Thyroid gland (tissue), 4 donors: ENCODE measurements around the gene ARHGEF28. TPM values are rescaled to one million over a fixed set of nuclear protein-coding genes. Genes with fewer than 3 reads are reported as not detected.

Experiments
- DNase-seq, 2 donors: peaks; one replicate each; pipeline ENCODE4 v3.0.0-alpha.2; 2019
- H3K27ac ChIP-seq, 3 donors: fragments of 200-600 bp; sonication (generic); 1 replicate in 2 of 3; 2 replicates in 1 of 3; pipeline ENCODE4 v1.5.1; 2016 to 2019; ENCODE audit warnings: mild to moderate bottlenecking in 1 of 3, moderate library complexity in 1 of 3
- H3K27me3 ChIP-seq: fragments of 200-600 bp; sonication (generic); one replicate; pipeline ENCODE4 v1.5.1; 2019
- H3K36me3 ChIP-seq, 2 donors: fragments of 200-600 bp; sonication (generic); one replicate each; pipeline ENCODE4 v1.5.1; 2016 to 2019
- H3K4me1 ChIP-seq, 2 donors: fragments of 200-600 bp; sonication (generic); one replicate each; pipeline ENCODE4 v1.5.1; 2017 to 2019
- H3K4me3 ChIP-seq, 3 donors: fragments of 200-600 bp; sonication (generic); replicated peaks in 1 of 3; 1 replicate in 2 of 3; 2 replicates in 1 of 3; pipeline ENCODE4 v1.5.1; 2016; ENCODE audit warnings: mild to moderate bottlenecking in 1 of 3
- H3K9me3 ChIP-seq: fragments of 200-600 bp; sonication (generic); one replicate; pipeline ENCODE4 v1.5.1; 2017
- CTCF ChIP-seq, 6 experiments: fragments of 200-600 bp in 3 of 6; fragments of 450-650 bp in 3 of 6; sonication (generic) in 3 of 6; IDR thresholded peaks; one replicate each; pipeline ENCODE4 v1.5.1; 2016 to 2019; ENCODE audit warnings: antibody characterized with exemption in 6 of 6, mild to moderate bottlenecking in 2 of 6, inconsistent platforms in 1 of 6, moderate library complexity in 1 of 6
- POLR2A ChIP-seq, 2 donors: fragments of 450-650 bp; IDR thresholded peaks; one replicate each; pipeline ENCODE4 v1.6.1; 2017; ENCODE audit warnings: antibody characterized with exemption in 2 of 2, mild to moderate bottlenecking in 2 of 2, moderate library complexity in 1 of 2
- WGBS, 2 donors: methylation state at CpG; one replicate each; pipeline ENCODE4 v1.1.5; 2017; 5-methylcytosine and 5-hydroxymethylcytosine counted together
- intact Hi-C: fragments of 100-400 bp; cut with DNase I; formaldehyde crosslinking; loops from one replicate; pipeline ENCODE4 v1.15.1; 2023
- total RNA-seq, 4 donors: library from RNA; depleted of rRNA; stranded (reverse); fragments of >200 nt; gene quantifications; one replicate each; pipeline ENCODE4 v1.2.3, GENCODE V29; 2016

Gene ARHGEF28
- total RNA-seq, 4 donors from 2014 or later, result 43.6 to 58.8 (median 55.3) TPM

- 92 to 95% methylated on average over 9 of the region's 9 CpGs for WGBS, 2 donors
- intact Hi-C loops, result loop anchor here (5.0 to 10.0 kb wide), 3 partner anchors 132 to 744 kb away; no protein-coding TSS in a partner anchor
- TF ChIP-seq CTCF (IDR thresholded peaks at IDR 0.05) (no peak), POLR2A (IDR thresholded peaks at IDR 0.05) (no peak)
These were observed 277.2 kb downstream of the ARHGEF28 start for GRCh38 chr5:73903169-73903568.

GRCh38 chr5:73906277-73906676, 280.3 kb downstream of the ARHGEF28 start:
- H3K4me1 ChIP-seq, result peaks cover 10 to 11% of the 10 kb centered on the region in 2 donors
- TF ChIP-seq POLR2A (IDR thresholded peaks at IDR 0.05), result no peak
- no peak for TF ChIP-seq CTCF (IDR thresholded peaks at IDR 0.05)
- no peaks in the 10 kb centered on the region for H3K27me3 ChIP-seq
- H3K36me3 ChIP-seq, result peaks cover 4 to 8% of the 10 kb centered on the region in 2 donors
- no peak for DNase-seq
- 83 to 86% methylated on average over 3 of the region's 3 CpGs for WGBS, 2 donors
- H3K27ac ChIP-seq, result no peak overlapping the region
- intact Hi-C loops, result loop anchor here (10.0 kb wide), 2 partner anchors 129 to 219 kb away; no protein-coding TSS in a partner anchor
- H3K4me3 ChIP-seq, result no peak overlapping the region
- no peaks in the 10 kb centered on the region for H3K9me3 ChIP-seq

More at GRCh38 chr5:73903169-73903568, 277.2 kb downstream of the ARHGEF28 start:
- H3K36me3 ChIP-seq, result no peaks in the 10 kb centered on the region
- no peak overlapping the region for H3K4me3 ChIP-seq
- no peaks in the 10 kb centered on the region for H3K9me3 ChIP-seq
- no peak overlapping the region for H3K27ac ChIP-seq
- no peak for DNase-seq
- H3K27me3 ChIP-seq, result no peaks in the 10 kb centered on the region
- H3K4me1 ChIP-seq, result peaks cover 1 to 3% of the 10 kb centered on the region in 2 donors

- DNase-seq, result no peak
- intact Hi-C loops, result loop anchor here (10.0 kb wide), 2 partner anchors 128 to 218 kb away; no protein-coding TSS in a partner anchor
- no peak overlapping the region for H3K27ac ChIP-seq
- H3K9me3 ChIP-seq, result no peaks in the 10 kb centered on the region
- TF ChIP-seq POLR2A (IDR thresholded peaks at IDR 0.05), result no peak
- 96% methylated on average over 3 of the region's 3 CpGs for WGBS, 2 donors
- H3K27me3 ChIP-seq, result no peaks in the 10 kb centered on the region
- peaks cover 4 to 8% of the 10 kb centered on the region in 2 donors for H3K36me3 ChIP-seq
- H3K4me1 ChIP-seq, result peaks cover 11 to 14% of the 10 kb centered on the region in 2 donors
- H3K4me3 ChIP-seq, result no peak overlapping the region
These were observed 281.2 kb downstream of the ARHGEF28 start for GRCh38 chr5:73907164-73907563.

GRCh38 chr5:73908395-73908794, 282.4 kb downstream of the ARHGEF28 start:
- TF ChIP-seq POLR2A (IDR thresholded peaks at IDR 0.05) (no peak), CTCF (IDR thresholded peaks at IDR 0.05) (no peak)

GRCh38 chr5:73908846-73909245, 282.9 kb downstream of the ARHGEF28 start:
- TF ChIP-seq POLR2A (IDR thresholded peaks at IDR 0.05) (no peak), CTCF (IDR thresholded peaks at IDR 0.05) (no peak)
- DNase-seq, result no peak
- intact Hi-C loops, result loop anchor here (10.0 kb wide), 2 partner anchors 126 to 216 kb away; no protein-coding TSS in a partner anchor
- peak overlapping the region in 2 of 3 donors; percentile 0 to 29 for H3K27ac ChIP-seq
- H3K4me3 ChIP-seq, result no peak overlapping the region
- H3K9me3 ChIP-seq, result no peaks in the 10 kb centered on the region
- peaks cover 11 to 14% of the 10 kb centered on the region in 2 donors for H3K4me1 ChIP-seq
- WGBS, 2 donors, result 96 to 100% methylated on average over 3 of the region's 3 CpGs
- H3K36me3 ChIP-seq, result peaks cover 4 to 8% of the 10 kb centered on the region in 2 donors
- no peaks in the 10 kb centered on the region for H3K27me3 ChIP-seq

More at GRCh38 chr5:73908395-73908794, 282.4 kb downstream of the ARHGEF28 start:
- no peaks in the 10 kb centered on the region for H3K9me3 ChIP-seq
- H3K4me3 ChIP-seq, result no peak overlapping the region
- WGBS, 2 donors, result 11 to 17% methylated on average over 2 of the region's 2 CpGs
- no peaks in the 10 kb centered on the region for H3K27me3 ChIP-seq
- intact Hi-C loops, result loop anchor here (10.0 kb wide), 2 partner anchors 126 to 216 kb away; no protein-coding TSS in a partner anchor
- H3K27ac ChIP-seq, result peak overlapping the region in 2 of 3 donors; percentile 0 to 29
- peaks cover 4 to 8% of the 10 kb centered on the region in 2 donors for H3K36me3 ChIP-seq
- DNase-seq, result no peak
- H3K4me1 ChIP-seq, result peaks cover 11 to 14% of the 10 kb centered on the region in 2 donors
